HepG2 (cell line): ENCODE measurements around the gene VDAC1.

Experiments
- ATF7 ChIP-seq, 2 experiments: fragments of 450-650 bp in 1 of 2; sonication (generic) in 1 of 2; formaldehyde crosslinking in 1 of 2; IDR thresholded peaks; 2 replicates each; pipeline versions ENCODE4 v1.4.0 to v1.6.1; 2016 to 2020; ENCODE audit warnings: antibody characterized with exemption in 1 of 2, mild to moderate bottlenecking in 1 of 2, missing genetic modification reagents in 1 of 2
- ELF4 ChIP-seq: sonication (generic); formaldehyde crosslinking; IDR thresholded peaks from 2 replicates; pipeline ENCODE4 v1.5.0; 2020; ENCODE audit warnings: missing genetic modification reagents, mild to moderate bottlenecking, moderate library complexity, borderline replicate concordance
- EZH2 ChIP-seq: conservative IDR thresholded peaks from 2 replicates; pipeline ENCODE4 v1.6.1; 2012; ENCODE audit warnings: mild to moderate bottlenecking, low read depth, low read length, moderate library complexity
- GTF2F1 ChIP-seq: fragments of 150-350 bp; IDR thresholded peaks from 2 replicates; pipeline ENCODE4 v1.6.1; 2014; ENCODE audit warnings: low read length
- KDM1A ChIP-seq: IDR thresholded peaks from 2 replicates; pipeline ENCODE4 v1.6.1; 2016; ENCODE audit warnings: missing compliant biosample characterization
- NCOA5 ChIP-seq: sonication (generic); formaldehyde crosslinking; IDR thresholded peaks from 2 replicates; pipeline ENCODE4 v1.4.0; 2020; ENCODE audit warnings: missing genetic modification reagents
- RARA ChIP-seq: IDR thresholded peaks from 2 replicates; pipeline ENCODE4 v1.6.1; 2016; ENCODE audit warnings: missing genetic modification reagents, missing compliant biosample characterization
- RXRA ChIP-seq: sonication (generic); formaldehyde crosslinking; IDR thresholded peaks from 2 replicates; pipeline ENCODE4 v1.5.1; 2020; ENCODE audit warnings: missing genetic modification reagents
- ZBTB3 ChIP-seq: sonication (generic); formaldehyde crosslinking; IDR thresholded peaks from 2 replicates; pipeline ENCODE4 v1.4.0; 2020; ENCODE audit warnings: low read depth, mild to moderate bottlenecking, moderate library complexity, missing genetic modification reagents, borderline replicate concordance
- ZFP41 ChIP-seq: sonication (generic); formaldehyde crosslinking; IDR thresholded peaks from 2 replicates; pipeline ENCODE4 v1.4.0; 2020; ENCODE audit warnings: mild to moderate bottlenecking, missing genetic modification reagents, borderline replicate concordance
- ZNF143 ChIP-seq: sonication (generic); formaldehyde crosslinking; IDR thresholded peaks from 2 replicates; pipeline ENCODE4 v1.4.0; 2020; ENCODE audit warnings: missing genetic modification reagents
- TF ChIP-seq, protein P1 (sequence below): sonication (generic); formaldehyde crosslinking; IDR thresholded peaks from 2 replicates; pipeline ENCODE4 v1.4.0; 2020; ENCODE audit warnings: low read depth, mild to moderate bottlenecking, missing genetic modification reagents
- TF ChIP-seq, protein P2 (sequence below): sonication (generic); formaldehyde crosslinking; IDR thresholded peaks from 2 replicates; pipeline ENCODE4 v1.5.0; 2020; ENCODE audit warnings: missing genetic modification reagents
- TF ChIP-seq, protein P3 (sequence below): sonication (generic); formaldehyde crosslinking; IDR thresholded peaks from 2 replicates; pipeline ENCODE4 v1.5.0; 2020; ENCODE audit warnings: mild to moderate bottlenecking, missing genetic modification reagents, moderate library complexity

DNA sequence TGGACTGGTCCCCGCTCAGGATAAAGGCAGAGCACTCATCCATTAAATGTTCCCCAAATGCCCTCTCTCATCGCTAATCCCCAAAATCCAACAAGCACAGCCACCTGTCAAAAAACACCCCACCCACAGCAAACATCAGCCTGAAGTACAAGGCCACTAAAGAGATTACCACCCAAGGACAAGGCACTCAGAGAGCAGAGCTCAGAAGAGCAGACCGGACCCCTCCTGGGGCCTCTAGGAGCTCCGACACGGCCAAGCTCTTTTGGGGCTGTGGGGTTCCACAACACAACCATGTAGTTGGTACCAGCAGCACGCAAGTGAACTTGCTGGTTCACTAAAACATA is 9.8 kb downstream of the VDAC1 start:
- TF ChIP-seq RXRA (CRISPR knock-in tag), result no peak
- no peak for TF ChIP-seq RARA (CRISPR knock-in tag)
- TF ChIP-seq GTF2F1, result no peak
- no peak for TF ChIP-seq ZNF143 (CRISPR knock-in tag)
- TF ChIP-seq, protein P1, sequence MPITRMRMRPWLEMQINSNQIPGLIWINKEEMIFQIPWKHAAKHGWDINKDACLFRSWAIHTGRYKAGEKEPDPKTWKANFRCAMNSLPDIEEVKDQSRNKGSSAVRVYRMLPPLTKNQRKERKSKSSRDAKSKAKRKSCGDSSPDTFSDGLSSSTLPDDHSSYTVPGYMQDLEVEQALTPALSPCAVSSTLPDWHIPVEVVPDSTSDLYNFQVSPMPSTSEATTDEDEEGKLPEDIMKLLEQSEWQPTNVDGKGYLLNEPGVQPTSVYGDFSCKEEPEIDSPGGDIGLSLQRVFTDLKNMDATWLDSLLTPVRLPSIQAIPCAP (CRISPR knock-in tag), result no peak
- TF ChIP-seq, protein P2, sequence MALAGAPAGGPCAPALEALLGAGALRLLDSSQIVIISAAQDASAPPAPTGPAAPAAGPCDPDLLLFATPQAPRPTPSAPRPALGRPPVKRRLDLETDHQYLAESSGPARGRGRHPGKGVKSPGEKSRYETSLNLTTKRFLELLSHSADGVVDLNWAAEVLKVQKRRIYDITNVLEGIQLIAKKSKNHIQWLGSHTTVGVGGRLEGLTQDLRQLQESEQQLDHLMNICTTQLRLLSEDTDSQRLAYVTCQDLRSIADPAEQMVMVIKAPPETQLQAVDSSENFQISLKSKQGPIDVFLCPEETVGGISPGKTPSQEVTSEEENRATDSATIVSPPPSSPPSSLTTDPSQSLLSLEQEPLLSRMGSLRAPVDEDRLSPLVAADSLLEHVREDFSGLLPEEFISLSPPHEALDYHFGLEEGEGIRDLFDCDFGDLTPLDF (CRISPR knock-in tag), result no peak
- no peak for TF ChIP-seq KDM1A (CRISPR knock-in tag)
- TF ChIP-seq, protein P3, sequence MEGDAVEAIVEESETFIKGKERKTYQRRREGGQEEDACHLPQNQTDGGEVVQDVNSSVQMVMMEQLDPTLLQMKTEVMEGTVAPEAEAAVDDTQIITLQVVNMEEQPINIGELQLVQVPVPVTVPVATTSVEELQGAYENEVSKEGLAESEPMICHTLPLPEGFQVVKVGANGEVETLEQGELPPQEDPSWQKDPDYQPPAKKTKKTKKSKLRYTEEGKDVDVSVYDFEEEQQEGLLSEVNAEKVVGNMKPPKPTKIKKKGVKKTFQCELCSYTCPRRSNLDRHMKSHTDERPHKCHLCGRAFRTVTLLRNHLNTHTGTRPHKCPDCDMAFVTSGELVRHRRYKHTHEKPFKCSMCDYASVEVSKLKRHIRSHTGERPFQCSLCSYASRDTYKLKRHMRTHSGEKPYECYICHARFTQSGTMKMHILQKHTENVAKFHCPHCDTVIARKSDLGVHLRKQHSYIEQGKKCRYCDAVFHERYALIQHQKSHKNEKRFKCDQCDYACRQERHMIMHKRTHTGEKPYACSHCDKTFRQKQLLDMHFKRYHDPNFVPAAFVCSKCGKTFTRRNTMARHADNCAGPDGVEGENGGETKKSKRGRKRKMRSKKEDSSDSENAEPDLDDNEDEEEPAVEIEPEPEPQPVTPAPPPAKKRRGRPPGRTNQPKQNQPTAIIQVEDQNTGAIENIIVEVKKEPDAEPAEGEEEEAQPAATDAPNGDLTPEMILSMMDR, result no peak
- TF ChIP-seq NCOA5 (CRISPR knock-in tag), result no peak
- TF ChIP-seq ZFP41 (CRISPR knock-in tag), result no peak
- no peak for TF ChIP-seq ATF7 (IDR thresholded peaks at IDR 0.05)
- no peak for TF ChIP-seq ATF7 (CRISPR knock-in tag; IDR thresholded peaks at IDR 0.05)
- no peak for TF ChIP-seq ELF4
- TF ChIP-seq EZH2, result no peak
- no peak for TF ChIP-seq ZBTB3 (CRISPR knock-in tag)
